Fibroblast of lung (primary cell): ENCODE measurements around the gene XIAP. TPM values are rescaled to one million over a fixed set of nuclear protein-coding genes. Genes with fewer than 3 reads are reported as not detected.
"Not testable (repeated sequence)": the region's sequence is repeated elsewhere in the genome, so short reads cannot be mapped to it uniquely, and the experiment has no call there.

ENCODE experiments used
- DNase-seq, 2 donors: peaks; one replicate each; pipeline versions ENCODE4 v3.0.0 to v3.0.0-alpha.2; 2010; ENCODE audit warnings: low read depth in 2 of 2
- H2AFZ ChIP-seq: 2 replicates; pipeline ENCODE4 v1.5.1; 2012; ENCODE audit warnings: low read length, control low read depth, inconsistent platforms
- H3K27ac ChIP-seq: 2 replicates; pipeline ENCODE4 v1.5.1; 2011; ENCODE audit warnings: low read length, control low read depth; ENCODE audit not compliant: insufficient read depth
- H3K27me3 ChIP-seq: 2 replicates; pipeline ENCODE4 v1.5.1; 2011; ENCODE audit warnings: mild to moderate bottlenecking, low read length; ENCODE audit not compliant: control insufficient read depth, insufficient read depth
- H3K36me3 ChIP-seq: 2 replicates; pipeline ENCODE4 v1.5.1; 2011; ENCODE audit warnings: low read length; ENCODE audit not compliant: control insufficient read depth, insufficient read depth
- H3K4me1 ChIP-seq: 2 replicates; pipeline ENCODE4 v1.5.1; 2011; ENCODE audit warnings: low read length; ENCODE audit not compliant: control insufficient read depth, insufficient read depth; ENCODE audit errors: extremely low read depth
- H3K4me2 ChIP-seq: 2 replicates; pipeline ENCODE4 v1.5.1; 2011; ENCODE audit warnings: low read length, control low read depth; ENCODE audit not compliant: insufficient read depth; ENCODE audit errors: extremely low read depth
- H3K4me3 ChIP-seq, 4 experiments: fragments of 200-600 bp in 1 of 4; sonication (generic) in 1 of 4; replicated peaks in 1 of 4; 2 replicates each; pipeline ENCODE4 v1.5.1; 2011 to 2016; ENCODE audit warnings: low read length in 4 of 4, low read depth in 3 of 4, mild to moderate bottlenecking in 3 of 4, control low read depth in 2 of 4, inconsistent platforms in 1 of 4, mixed read lengths in 1 of 4; ENCODE audit not compliant: insufficient read depth in 1 of 4; ENCODE audit errors: control extremely low read depth in 1 of 4
- H3K79me2 ChIP-seq: 2 replicates; pipeline ENCODE4 v1.5.1; 2012; ENCODE audit warnings: mild to moderate bottlenecking, low read length, inconsistent platforms; ENCODE audit not compliant: control insufficient read depth, insufficient read depth
- H3K9ac ChIP-seq: 2 replicates; pipeline ENCODE4 v1.5.1; 2011; ENCODE audit warnings: mild to moderate bottlenecking, low read length, control low read depth; ENCODE audit not compliant: insufficient read depth
- H3K9me3 ChIP-seq: 2 replicates; pipeline ENCODE4 v1.5.1; 2012; ENCODE audit warnings: low read depth, low read length; ENCODE audit not compliant: control insufficient read depth, insufficient read depth
- H4K20me1 ChIP-seq: 2 replicates; pipeline ENCODE4 v1.5.1; 2011; ENCODE audit warnings: low read length; ENCODE audit not compliant: control insufficient read depth, insufficient read depth; ENCODE audit errors: extremely low read depth
- EZH2 ChIP-seq: IDR thresholded peaks from 2 replicates; pipeline ENCODE4 v1.5.1; 2012; ENCODE audit warnings: low read length, control low read depth, mild to moderate bottlenecking; ENCODE audit errors: missing control alignments
- polyA plus RNA-seq, 2 donors: library from polyadenylated mRNA; depleted of rRNA in 1 of 2; stranded (reverse) in 1 of 2; unstranded in 1 of 2; fragments of >200 nt; gene quantifications; 2 replicates each; pipeline ENCODE4 v1.2.1, GENCODE V29; 2011 to 2012; ENCODE audit warnings: missing spikeins in 1 of 2
- total RNA-seq: library from RNA; depleted of rRNA; stranded (reverse); fragments of >200 nt; gene quantifications from 2 replicates; pipeline ENCODE4 v1.2.1, GENCODE V29; 2014
- TF ChIP-seq, protein P1 (sequence below), 2 donors: IDR thresholded peaks in 1 of 2; conservative IDR thresholded peaks in 1 of 2; 1 replicate in 1 of 2; 2 replicates in 1 of 2; pipeline ENCODE4 v1.5.1; 2011 to 2012; ENCODE audit warnings: low read length in 2 of 2, control low read depth in 1 of 2, inconsistent platforms in 1 of 2, low read depth in 1 of 2, mild to moderate bottlenecking in 1 of 2

Gene XIAP
- total and polyA plus RNA-seq, 2 donors (not counting 1 experiment from before 2014, with no cell fraction given), result 21.8 to 45.1 TPM

DNA sequence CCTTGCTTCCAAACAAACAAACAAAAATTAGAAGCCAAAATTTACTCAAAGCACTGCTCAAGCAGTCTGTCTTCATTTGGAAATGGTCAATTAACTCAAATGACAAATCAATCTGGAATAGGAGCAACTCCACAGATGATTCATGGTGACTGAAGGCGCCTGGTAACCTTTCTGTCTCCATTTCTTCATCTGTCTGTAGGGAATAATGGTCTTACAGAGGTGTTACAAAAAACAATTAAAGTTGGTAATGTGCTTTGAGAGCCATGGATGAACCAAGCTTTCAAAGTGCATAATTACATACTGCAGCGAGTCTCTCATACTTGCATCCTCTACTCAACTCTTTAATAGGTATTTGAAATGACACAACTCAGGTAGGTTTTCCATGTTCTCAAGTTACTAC, 63.4 kb downstream of the XIAP start:
- no peaks in the 10 kb centered on the region for H3K27me3 ChIP-seq
- no peak overlapping the region for H3K4me2 ChIP-seq
- H3K79me2 ChIP-seq, result no peaks in the 10 kb centered on the region
- H3K4me3 ChIP-seq, result no peak overlapping the region
- no peak overlapping the region for H2AFZ ChIP-seq
- no peak overlapping the region for H3K9ac ChIP-seq
- H3K4me1 ChIP-seq, result no peaks in the 10 kb centered on the region
- peak in 1 of 2 donors; percentile 14 for DNase-seq
- no peaks in the 10 kb centered on the region for H4K20me1 ChIP-seq
- H3K9me3 ChIP-seq, result no peaks in the 10 kb centered on the region
- H3K27ac ChIP-seq, result no peak overlapping the region
- no peaks in the 10 kb centered on the region for H3K36me3 ChIP-seq
- TF ChIP-seq, protein P1, sequence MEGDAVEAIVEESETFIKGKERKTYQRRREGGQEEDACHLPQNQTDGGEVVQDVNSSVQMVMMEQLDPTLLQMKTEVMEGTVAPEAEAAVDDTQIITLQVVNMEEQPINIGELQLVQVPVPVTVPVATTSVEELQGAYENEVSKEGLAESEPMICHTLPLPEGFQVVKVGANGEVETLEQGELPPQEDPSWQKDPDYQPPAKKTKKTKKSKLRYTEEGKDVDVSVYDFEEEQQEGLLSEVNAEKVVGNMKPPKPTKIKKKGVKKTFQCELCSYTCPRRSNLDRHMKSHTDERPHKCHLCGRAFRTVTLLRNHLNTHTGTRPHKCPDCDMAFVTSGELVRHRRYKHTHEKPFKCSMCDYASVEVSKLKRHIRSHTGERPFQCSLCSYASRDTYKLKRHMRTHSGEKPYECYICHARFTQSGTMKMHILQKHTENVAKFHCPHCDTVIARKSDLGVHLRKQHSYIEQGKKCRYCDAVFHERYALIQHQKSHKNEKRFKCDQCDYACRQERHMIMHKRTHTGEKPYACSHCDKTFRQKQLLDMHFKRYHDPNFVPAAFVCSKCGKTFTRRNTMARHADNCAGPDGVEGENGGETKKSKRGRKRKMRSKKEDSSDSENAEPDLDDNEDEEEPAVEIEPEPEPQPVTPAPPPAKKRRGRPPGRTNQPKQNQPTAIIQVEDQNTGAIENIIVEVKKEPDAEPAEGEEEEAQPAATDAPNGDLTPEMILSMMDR (conservative IDR thresholded peaks at IDR 0.05 in 1 of 2, IDR thresholded peaks at IDR 0.05 in 1 of 2; ENCODE audit: low read depth in 1 of 2, low read length in 2 of 2), result no peak

- no peak for DNase-seq
- Histone ChIP-seq H2AFZ (no peak overlapping the region), H3K4me2 (no peak overlapping the region), H3K4me3 (no peak overlapping the region), H4K20me1 (no peaks in the 10 kb centered on the region), H3K9me3 (no peaks in the 10 kb centered on the region), H3K79me2 (no peaks in the 10 kb centered on the region), H3K27ac (no peak overlapping the region), H3K36me3 (no peaks in the 10 kb centered on the region), H3K9ac (no peak overlapping the region), H3K4me1 (no peaks in the 10 kb centered on the region), H3K27me3 (no peaks in the 10 kb centered on the region)
- TF ChIP-seq, protein P1 (conservative IDR thresholded peaks at IDR 0.05 in 1 of 2, IDR thresholded peaks at IDR 0.05 in 1 of 2; ENCODE audit: low read depth in 1 of 2, low read length in 2 of 2), result no peak
- TF ChIP-seq EZH2, result no peak
Measured at GRCh38 chrX:123924186-123924585, 64.3 kb downstream of the XIAP start.

DNA sequence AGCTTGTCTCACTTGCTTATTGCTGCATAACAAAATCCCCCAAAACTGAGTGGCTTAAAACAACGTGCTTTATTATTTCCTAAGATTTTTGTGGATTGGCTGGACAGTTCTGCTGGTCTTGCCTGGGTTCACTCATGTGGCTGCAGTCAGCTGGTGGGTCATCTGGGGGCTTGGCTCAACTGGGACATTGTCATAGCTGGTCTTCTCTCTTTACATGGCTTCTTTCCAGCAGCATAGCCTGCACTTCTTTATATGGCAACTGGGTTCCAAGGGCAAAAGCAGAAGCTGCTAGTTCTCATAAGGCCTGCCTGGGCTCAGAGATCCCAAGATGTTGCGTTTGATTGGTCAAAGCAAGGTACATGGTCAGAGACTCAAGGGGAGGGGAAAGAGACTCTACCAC, 68.0 kb downstream of the XIAP start:
- TF ChIP-seq, protein P1 (conservative IDR thresholded peaks at IDR 0.05 in 1 of 2, IDR thresholded peaks at IDR 0.05 in 1 of 2; ENCODE audit: low read depth in 1 of 2, low read length in 2 of 2), result no peak
- TF ChIP-seq EZH2, result no peak
- H3K79me2 ChIP-seq, result no peaks in the 10 kb centered on the region
- no peak overlapping the region for H3K9ac ChIP-seq
- DNase-seq, result no peak
- H3K4me2 ChIP-seq, result no peak overlapping the region
- no peaks in the 10 kb centered on the region for H3K4me1 ChIP-seq
- H3K27ac ChIP-seq, result no peak overlapping the region
- H3K4me3 ChIP-seq, result no peak overlapping the region
- no peak overlapping the region for H2AFZ ChIP-seq
- no peaks in the 10 kb centered on the region for H4K20me1 ChIP-seq
- no peaks in the 10 kb centered on the region for H3K9me3 ChIP-seq
- H3K36me3 ChIP-seq, result no peaks in the 10 kb centered on the region
- no peaks in the 10 kb centered on the region for H3K27me3 ChIP-seq

DNA sequence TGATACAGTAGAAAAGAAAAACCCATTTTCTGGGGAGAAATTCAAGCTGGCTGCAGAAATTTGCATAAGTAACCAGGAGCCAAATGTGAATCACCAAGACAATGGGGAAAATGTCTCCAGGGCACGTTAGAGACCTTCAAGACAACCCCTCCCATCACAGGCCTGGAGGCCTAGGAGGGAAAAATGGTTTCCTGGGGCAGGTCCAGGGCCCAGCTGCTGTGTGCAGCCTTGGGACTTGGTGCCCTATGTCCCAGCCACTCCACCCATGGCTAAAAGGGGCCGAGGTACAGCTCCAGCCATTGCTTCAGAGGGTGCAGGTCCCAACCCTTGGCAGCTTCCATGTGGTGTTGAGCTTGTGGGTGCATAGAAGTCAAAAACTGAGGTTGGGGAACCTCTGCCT, 72.2 kb downstream of the XIAP start:
- not testable (repeated sequence) for H3K4me2 ChIP-seq, H3K27ac ChIP-seq, DNase-seq, H3K36me3 ChIP-seq, H3K79me2 ChIP-seq, H3K27me3 ChIP-seq, H3K4me3 ChIP-seq, H3K4me1 ChIP-seq, H2AFZ ChIP-seq, H4K20me1 ChIP-seq, H3K9ac ChIP-seq, H3K9me3 ChIP-seq
